RCC 7860 (cell line): Measurements from ENCODE around the gene NCS1.

Source experiments
- DNase-seq: peaks from one replicate; pipeline ENCODE4 v3.0.0-alpha.2; 2015; ENCODE audit warnings: low spot score
- FAIRE-seq: peaks from 2 replicates; lab custom pipeline; 2012; peaks lifted over from hg19 to GRCh38; lab: Jason Lieb, UNC

The NCS1 gene

GRCh38 chr9:130174025-130174424 is 1.8 kb downstream of the NCS1 start:
- DNase-seq: no peak
- no peak for FAIRE-seq

DNA sequence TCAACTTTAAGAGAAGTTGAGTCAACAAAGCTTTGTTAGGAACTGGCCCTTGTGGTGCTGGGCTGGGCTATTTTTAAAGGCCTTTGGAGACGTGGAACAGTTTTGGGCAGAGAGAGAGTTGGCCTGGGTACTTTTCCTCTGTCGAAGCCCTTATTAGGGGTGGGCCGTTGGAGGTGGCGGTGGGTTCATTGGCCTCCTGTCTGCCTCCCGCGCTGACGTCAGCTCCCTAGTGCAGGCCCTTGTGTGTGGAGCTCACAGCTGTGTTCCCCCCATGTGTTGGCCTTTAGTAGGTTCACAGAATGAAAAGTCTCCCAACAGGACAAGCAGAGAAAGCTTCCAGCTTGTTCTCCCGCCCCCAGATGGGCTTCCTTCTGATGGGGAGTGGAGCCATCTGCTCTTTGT is 2.7 kb downstream of the NCS1 start:
- DNase-seq: no peak
- FAIRE-seq: no peak

DNA sequence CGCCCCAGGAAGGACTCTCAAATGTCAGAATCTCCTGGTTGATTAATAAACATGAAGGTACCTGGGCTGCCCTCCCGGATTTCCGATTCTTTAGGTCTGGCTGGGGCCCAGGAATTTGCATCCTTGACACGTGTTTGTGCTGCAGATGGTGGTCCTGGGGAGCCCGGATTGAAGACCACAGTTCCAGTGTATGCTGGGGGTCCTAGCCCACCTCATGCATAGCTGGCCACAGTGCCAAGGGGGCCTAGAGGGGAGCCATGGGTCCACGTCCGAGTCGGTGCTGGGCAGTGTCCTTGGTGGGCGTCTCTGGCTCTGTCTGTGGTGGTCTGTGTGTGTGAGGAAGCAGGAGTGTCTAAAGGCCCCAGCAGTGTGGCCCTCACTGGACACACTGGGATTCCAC is 3.2 kb downstream of the NCS1 start:
- DNase-seq (no peak), FAIRE-seq (no peak)

DNA sequence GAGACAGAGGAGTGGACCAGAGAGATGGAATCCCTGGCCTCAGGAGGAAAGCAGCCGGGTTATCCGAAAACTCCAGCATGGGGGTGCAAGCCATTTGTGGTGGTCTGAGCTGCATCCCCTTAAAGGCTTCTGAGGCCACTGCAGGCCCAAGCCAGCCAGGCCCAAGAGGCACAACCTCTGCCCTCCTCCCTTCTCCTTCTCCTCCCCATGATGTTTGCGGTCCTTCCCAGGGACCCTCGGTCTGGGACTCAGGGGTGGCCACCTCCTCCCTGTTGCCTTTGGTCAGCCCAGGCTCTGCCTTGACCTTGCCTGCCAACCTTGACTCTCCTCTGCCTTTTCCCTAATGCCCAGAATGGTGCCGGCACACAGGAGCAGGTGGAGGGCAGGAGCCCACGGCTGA is 4.6 kb downstream of the NCS1 start:
- DNase-seq: no peak
- no peak for FAIRE-seq

DNA sequence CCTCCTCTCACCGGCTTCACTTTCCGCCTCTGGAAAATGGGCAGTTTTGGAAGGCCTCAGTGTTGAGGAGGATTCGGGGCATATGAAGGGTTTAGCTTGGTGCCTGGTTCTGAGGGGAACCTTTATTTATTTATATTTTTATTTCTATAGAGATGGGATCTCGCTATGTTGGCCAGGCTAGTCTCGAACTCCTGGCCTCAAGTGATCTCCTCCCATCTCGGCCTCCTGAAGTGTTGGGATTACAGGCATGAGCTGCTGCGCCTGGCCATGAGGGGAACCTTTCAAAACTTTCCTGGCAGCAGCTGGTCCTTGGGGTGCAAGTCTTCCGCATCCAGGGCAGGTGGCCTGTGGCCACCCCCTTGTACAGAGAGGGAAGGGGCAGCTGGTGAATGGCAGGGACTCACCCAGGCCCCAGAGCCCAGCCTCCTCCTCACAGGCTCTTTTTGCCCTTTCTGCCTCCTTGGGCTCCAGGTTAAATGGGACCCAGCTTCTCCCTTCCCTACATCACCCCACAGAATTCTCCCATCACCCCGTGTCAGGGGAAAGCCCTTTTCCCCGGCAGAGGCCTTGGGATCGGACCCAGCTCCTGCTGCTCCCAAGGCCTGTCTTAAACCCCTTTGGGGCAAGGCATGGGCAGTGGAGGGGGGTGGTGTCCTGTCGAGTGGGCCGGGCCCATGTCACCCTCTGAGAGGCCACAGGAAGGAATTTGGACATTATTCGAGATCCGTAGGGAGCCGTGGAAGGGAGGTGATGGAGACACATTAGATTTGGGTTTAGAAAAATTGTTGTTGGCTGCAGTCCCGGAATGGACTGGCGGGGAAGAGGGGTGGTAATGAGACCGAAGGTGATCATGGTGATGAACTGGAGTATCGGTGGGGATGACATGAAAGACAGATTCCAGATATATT is 5.9 kb downstream of the NCS1 start:
- no peak for DNase-seq
- FAIRE-seq: no peak

DNA sequence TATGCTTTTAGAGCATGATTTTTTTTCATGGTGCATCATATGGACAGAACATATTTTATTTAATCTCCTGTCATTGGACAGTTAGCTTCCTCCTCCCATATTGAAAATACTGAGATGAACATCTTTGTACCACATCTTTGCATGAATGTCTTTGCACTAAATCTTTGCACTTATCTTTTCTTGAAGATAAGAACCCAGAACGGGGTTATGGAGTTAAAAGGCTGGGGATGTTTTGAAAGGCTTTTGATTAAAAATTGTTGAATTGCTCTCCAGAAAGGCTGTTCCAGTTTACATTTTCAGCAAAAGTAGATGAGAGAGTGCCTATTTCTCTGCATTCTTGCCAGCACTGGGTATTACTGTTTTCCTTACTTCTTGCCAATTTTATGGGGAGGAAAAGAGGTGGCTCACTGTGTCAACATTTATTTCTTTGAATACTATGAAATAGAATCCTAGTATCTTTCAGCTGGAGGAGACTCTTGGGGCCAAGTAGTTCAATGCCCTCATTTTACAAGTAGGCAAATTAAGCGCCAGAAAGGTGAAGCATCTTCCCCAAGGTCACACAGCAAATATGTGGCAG is 7.2 kb downstream of the NCS1 start:
- DNase-seq (no peak), FAIRE-seq (no peak)

GRCh38 chr9:130180516-130180915 is 8.3 kb downstream of the NCS1 start:
- FAIRE-seq (no peak), DNase-seq (no peak)

DNA sequence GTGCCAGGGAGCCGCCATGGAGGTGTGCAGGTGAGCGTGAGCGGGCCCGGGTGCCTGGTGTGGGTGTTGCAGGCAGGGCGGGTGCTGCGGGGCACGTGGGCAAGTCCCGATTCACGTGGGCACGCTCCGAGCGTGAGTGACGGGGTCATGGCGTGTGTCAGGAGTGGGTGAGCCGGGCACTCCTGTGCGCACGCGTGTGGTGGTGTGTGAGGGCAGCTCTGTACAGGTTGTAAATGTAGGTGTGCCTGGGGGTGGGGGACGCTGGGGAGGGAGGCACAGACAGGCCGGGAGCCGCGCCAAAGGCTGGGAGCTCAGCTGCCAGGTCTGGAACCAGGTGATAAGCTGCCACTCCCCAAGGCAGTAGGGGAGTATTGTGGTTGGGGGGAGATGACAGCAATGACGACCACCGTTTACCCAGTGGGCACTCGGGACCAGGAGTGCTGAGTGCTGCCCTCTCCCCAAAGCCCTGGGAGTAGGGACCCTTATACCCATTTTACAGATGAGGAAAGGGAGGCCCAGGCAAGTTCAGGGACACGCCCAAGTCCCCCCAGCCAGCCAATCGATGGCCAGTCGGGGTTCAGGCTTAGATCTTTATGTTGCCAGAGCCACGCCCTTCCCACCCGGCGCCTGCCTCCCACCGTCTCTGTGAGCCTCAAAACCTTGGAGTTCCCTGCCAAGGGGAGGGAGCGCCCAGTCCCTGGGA is 9.6 kb downstream of the NCS1 start:
- FAIRE-seq (no peak), DNase-seq (no peak)

- FAIRE-seq: no peak
- no peak for DNase-seq
These were observed 10.2 kb downstream of the NCS1 start for GRCh38 chr9:130182381-130182909.

- peak; percentile 85 for DNase-seq
- FAIRE-seq: peak; percentile 95
These were observed 11.0 kb downstream of the NCS1 start for GRCh38 chr9:130183133-130183762.

GRCh38 chr9:130185017-130185416 is 12.8 kb downstream of the NCS1 start:
- DNase-seq (no peak), FAIRE-seq (no peak)

DNA sequence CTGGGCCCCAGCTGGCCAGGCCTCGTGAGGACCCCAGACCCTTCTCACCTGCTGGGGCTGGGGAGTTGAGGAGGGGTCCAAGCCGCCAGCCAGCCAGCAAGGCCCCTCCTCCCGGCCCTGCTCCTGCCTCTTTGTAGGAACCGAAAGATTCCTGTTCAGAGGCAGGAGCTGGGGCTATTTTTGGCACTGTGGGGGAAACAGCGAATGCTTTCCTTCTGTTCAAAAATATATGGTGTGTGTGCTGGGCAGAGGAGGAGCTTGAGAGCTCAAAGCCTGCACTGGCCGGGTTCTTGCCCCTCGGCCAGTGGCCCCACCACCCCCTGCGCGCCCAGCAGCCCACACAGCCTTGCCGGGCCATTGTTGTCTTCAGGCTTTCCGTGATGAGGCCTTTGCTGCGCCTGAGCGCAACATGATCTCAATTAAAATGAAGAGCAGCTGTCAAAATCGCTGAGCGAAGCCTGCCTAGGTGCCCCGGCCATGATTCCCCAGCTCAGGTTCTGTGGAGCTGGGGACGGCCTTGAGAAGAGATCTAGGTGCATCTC is 13.4 kb downstream of the NCS1 start:
- FAIRE-seq (no peak), DNase-seq (no peak)

- FAIRE-seq: no peak
- DNase-seq: no peak
These were observed 13.8 kb downstream of the NCS1 start for GRCh38 chr9:130186051-130186450.

DNA sequence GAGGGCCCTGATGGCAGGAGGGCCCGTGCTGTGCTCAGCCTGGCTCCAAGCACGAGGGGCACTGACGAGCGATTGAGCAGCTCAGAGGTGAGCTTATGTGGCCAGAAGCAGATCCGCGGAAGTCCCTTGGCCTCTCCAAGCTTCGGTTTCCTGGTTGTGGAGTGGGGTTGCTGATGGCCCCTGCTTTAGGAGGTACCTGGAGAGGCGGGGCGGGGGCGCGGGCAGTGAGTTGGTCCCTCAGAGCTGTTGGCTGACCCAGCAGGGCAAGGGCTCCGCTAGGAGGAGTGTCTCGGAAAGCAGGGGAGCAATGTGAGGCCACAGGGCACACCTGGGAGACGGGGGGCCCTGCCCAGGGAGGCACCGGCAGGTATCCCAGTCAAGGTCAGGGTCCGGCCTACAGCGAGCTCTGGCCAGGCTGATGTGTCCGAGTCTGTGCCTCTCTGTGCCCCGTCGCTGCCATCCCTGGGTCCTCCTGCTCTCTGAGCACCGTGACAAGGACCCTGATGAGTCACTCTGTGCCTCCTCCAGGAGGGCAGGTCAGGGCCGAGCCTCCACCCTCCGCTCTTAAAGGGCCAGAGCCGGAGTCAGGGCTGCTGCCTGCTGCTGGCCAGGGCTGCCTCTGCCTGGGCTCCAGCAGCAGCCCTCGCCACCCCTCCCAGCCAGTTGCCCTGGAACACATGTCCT is 14.8 kb downstream of the NCS1 start:
- FAIRE-seq: peak; percentile 82
- peak; percentile 82 for DNase-seq

DNA sequence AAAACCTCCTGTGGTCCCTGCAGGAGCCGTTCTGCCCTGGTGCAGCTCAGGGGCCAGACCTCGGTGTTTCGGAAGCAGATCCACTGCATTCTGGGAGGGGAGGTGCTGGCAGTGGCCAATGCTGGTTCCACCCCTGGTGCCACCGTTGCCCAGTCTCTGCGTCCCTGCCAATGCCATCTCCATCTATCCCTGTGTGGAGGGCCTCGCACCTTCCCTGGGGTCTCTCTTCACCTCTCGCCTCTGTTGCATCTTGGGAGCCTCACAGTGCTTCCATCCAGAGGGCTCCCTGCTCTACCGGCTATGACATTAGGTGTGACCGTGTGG is 15.3 kb downstream of the NCS1 start:
- DNase-seq: no peak
- no peak for FAIRE-seq

GRCh38 chr9:130188860-130189481 is 16.8 kb downstream of the NCS1 start:
- FAIRE-seq: no peak

GRCh38 chr9:130189840-130190239 is 17.6 kb downstream of the NCS1 start:
- DNase-seq: no peak
- FAIRE-seq: no peak

More at GRCh38 chr9:130188860-130189481, 16.8 kb downstream of the NCS1 start:
- no peak for DNase-seq

DNA sequence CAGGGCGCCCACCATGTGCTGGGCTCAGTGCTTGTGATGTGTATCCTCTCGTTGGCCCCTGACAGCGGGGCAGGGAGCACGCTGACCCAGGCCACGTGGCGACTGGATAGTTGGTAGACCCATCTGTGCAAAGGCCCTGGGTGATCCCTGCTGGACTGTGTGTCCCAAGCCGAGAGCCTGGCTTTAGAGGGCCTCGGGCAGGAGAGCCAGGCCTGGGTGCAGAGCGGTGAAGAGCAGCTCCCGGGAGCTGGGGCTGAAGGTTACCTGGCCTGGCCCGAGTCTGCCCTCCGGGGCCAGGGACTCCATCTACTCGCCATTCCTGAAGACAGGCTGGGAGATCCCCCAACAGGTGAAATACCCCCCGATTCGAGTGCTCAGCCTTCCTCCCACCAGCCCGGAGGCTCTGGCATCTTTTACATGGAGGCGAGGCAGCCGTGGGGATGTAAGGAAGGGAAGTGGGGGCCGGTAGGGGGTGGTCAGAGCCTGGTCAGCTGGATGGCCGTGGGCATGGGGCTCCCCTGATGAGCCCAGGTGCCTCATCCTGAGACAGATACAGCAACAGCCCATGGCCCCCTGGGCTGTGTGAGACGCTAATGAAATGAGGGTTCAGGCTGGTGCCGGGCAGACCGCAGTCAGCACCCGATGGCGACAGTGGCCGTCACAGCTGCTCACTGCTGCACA is 19.0 kb downstream of the NCS1 start:
- DNase-seq: no peak
- FAIRE-seq: no peak

- no peak for DNase-seq
- no peak for FAIRE-seq
These were observed 19.5 kb downstream of the NCS1 start for GRCh38 chr9:130191749-130192120.
